GM10266 (cell line): ENCODE results near the gene THRB.

Experiments
- DNase-seq: peaks from one replicate; pipeline ENCODE4 v3.0.0; 2012; ENCODE audit errors: extremely low spot score
- TF ChIP-seq, protein P1 (sequence below): IDR thresholded peaks from 2 replicates; pipeline ENCODE4 v1.5.1; 2012; ENCODE audit warnings: mild to moderate bottlenecking, low read depth; ENCODE audit not compliant: control insufficient read depth, insufficient read depth; ENCODE audit errors: missing control alignments

THRB gene

DNA sequence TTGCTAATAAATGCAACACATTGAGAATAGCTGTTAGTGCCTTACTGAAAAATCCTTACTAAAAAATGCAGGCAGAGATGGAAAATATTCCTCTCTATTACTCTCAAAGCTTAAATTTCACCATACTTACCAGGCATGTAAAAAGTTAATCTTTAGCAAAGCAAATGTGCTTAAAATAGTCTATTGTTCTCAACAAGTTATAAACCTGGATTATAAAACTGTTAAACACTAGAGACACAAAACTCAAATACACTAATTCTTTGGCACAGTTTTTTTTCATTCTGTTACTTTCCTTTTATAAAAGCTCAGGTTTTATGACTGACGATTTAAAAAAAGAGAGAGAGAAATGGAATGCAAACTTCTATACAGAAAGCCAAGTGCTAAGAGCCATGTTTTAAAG, 119.8 kb downstream of the THRB start:
- TF ChIP-seq, protein P1, sequence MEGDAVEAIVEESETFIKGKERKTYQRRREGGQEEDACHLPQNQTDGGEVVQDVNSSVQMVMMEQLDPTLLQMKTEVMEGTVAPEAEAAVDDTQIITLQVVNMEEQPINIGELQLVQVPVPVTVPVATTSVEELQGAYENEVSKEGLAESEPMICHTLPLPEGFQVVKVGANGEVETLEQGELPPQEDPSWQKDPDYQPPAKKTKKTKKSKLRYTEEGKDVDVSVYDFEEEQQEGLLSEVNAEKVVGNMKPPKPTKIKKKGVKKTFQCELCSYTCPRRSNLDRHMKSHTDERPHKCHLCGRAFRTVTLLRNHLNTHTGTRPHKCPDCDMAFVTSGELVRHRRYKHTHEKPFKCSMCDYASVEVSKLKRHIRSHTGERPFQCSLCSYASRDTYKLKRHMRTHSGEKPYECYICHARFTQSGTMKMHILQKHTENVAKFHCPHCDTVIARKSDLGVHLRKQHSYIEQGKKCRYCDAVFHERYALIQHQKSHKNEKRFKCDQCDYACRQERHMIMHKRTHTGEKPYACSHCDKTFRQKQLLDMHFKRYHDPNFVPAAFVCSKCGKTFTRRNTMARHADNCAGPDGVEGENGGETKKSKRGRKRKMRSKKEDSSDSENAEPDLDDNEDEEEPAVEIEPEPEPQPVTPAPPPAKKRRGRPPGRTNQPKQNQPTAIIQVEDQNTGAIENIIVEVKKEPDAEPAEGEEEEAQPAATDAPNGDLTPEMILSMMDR, result no peak
- no peak for DNase-seq

DNA sequence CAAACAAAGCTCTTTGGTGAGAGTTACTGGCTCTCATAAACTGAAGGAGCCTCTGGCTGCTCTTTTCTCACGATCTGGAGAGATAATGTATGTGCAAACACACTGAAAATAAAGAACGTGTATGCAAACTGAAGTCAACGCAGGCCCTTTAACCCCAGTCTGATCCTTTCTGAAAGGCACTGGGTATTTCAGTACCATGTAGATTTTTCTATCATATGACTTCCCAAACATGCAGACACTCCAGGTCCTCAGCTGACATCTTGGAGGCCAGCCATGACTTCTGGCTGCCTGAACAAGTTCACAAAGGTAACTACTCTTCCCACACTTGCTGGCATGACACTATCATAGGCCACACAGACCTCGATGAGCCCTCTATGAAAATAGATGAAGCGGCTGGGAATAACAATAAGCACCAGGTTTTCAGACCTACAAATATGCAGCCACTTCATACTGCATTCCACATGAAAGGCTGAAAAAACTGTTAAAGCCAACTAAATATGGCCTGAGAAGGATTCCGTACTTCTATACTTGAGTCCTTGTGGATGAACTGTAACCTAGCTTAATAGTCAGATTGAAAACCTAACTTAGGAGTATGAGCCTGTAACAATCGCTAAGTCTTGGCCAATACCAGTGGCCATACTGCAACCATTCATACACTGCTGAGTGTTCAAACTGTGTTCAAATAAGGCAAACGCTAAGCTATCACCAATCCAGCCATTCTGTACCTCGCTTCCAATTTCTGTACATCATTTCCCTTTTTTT, 121.3 kb downstream of the THRB start:
- TF ChIP-seq, protein P1, result no peak

DNA sequence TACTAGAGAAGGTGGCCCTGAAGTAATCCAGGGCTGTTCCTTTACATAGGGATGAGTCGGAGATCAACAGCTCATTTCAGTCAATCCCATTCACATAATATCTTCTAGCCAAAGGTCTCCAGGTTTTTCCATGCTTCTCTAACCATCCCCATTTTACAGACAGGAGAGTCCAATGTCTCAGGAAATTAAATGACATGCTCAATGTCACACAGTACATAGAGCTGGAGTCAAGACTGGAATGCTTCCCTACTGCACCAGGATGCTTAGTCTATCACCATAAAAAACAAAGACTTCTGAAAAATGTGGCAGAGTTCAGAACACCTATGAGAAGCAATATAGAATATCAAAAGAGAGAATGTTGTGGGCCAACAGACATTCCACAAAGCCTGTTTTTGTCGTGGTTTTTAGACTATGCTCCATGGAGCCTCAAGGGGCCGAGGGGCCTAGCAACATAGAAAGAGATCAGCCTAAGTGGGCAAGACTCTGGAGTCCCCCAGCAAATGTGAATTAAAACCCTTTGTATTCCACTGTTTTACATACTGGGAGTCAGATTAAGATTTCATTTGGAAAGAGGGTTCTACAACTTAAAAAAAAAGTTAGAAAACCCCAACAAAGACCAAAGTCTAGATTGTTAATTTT, 122.0 kb downstream of the THRB start:
- TF ChIP-seq, protein P1, result no peak
- no peak for DNase-seq

More for the DNA sequence above, 121.3 kb downstream of the THRB start:
- DNase-seq, result no peak

DNA sequence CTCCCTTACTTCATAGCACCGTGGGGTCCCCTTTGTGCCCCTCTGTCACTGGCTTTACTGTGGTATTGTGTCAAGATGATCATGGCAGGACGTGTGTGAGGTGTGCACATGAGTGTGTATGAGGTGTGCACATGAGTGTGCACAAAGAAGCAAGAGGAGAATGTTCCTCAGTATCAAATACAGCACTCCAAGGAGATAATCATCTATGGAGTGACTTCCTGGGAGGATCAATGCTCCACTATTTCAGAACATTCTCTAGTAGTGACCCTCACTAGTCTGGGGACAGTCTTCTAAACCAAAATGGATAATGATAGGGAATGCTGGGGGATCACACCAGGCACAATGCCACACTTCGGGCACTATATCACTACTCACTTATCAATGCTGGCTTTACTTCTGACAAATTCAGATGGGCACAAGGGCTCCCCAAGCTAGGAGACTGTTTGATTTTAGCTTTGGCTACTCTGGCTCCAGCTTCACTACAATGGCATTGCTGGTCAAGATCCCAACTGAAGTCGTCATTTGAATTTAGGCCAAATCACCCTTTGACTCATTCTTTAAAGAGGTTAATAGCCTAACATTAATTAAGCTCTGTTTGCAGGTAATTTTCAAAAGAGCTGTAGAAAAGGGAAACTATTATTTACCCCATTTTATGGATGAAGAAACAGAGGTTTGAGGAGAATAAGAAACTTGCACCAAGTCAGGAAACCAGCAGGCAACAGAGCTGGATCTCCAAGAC, 124.1 kb downstream of the THRB start:
- DNase-seq, result no peak

DNA sequence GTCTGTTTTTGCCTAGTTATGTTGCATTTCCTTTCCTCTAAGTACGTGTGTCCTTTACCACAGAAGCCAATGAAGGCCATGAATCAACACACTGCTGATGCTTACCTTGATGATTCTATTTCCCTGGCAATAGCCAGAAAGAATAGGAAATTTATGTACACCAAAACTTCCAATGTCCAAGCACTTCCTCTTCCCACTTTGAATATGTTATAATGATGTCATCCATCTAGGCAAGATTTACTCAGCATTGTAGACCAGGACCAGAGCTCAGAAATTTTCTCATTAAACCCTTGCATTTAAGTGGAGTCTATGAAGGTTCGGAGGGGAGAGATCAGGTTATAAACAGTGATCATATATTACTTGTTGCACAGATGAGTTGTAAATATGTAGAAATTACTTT, 126.0 kb downstream of the THRB start:
- TF ChIP-seq, protein P1, result no peak
- no peak for DNase-seq

More for the DNA sequence above, 124.1 kb downstream of the THRB start:
- TF ChIP-seq, protein P1, result no peak

DNA sequence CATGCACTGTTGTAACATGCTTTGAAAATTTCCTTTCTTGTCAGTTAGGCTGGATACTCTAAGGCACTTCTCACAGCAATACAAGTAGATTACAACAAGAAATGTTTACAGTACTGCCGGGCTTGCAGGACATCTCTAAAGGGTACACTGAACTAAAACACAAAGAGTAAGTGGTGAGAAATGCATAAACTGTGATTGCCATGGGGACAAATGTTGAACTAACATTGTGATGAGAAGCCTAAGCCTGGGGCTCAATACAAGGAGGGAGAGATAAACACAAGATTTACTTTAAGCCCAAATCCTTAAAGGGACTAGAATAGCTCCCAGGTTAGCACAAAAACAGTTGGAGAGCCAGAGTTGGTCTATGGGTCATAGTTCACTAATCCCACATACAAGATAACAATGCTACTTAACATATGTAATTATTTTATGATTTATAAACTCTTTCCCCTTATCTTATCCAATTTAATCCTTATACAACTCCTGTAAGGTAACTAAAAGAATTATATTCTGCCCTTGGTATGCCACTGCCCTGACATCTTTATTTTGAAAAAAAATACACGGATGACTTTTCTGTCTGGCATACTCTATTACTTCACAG, 126.9 kb downstream of the THRB start:
- TF ChIP-seq, protein P1, result no peak

More for the DNA sequence above, 126.9 kb downstream of the THRB start:
- no peak for DNase-seq
